ENCODE results near the gene INPP4A. TPM values are rescaled to one million over a fixed set of nuclear protein-coding genes. Genes with fewer than 3 reads are reported as not detected.

The INPP4A gene
- total and polyA plus RNA-seq, 9 of the 15 experiments (the other 6 are each of a cell fraction or from before 2014, with no cell fraction given), result 1.8 to 15.7 (median 8.3) TPM

DNA sequence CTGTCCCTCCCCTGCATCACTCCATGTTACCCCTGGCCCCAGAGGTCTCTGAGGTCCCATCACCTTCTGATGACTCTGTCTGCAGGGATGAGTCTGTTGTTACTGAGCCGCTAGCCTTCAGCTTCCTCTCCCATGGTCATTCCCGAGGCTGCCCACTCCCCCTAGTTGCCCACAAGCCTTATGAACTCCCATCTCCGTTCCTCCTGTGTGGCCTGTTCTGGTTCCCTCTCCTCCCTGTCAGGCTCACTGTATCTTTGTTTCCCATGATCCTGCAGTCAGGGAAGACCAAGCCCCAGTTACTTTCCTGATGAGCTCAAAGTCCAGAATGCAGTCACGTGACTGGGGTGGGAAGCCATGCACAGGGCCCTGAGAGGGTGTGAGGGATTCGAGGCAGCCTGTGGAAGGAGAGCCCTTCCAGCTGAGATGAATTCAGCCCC lies 39.5 kb downstream of the INPP4A start:
- ChIA-PET POLR2A (interaction anchor here (0.6 kb wide), 1 partner anchor 22 kb away, joined by 4 read pairs; no protein-coding TSS in a partner anchor), CTCF (ENCODE audit: low intra/inter-chr PET ratio) (no interaction called here)
- Histone ChIP-seq H4K20me1 (replicated peaks; ENCODE audit: control insufficient read depth, insufficient read depth, low read length) (peaks cover 40% of the 10 kb centered on the region), H3K27me3 (ENCODE audit: control insufficient read depth in 2 of 2, insufficient read depth in 2 of 2, low read length in 2 of 2) (no peaks in the 10 kb centered on the region), H3K9me3 (replicated peaks; ENCODE audit: control insufficient read depth, insufficient read depth, low read depth, low read length) (no peaks in the 10 kb centered on the region), H3K9ac (ENCODE audit: insufficient read depth in 1 of 2, low read depth in 2 of 2, low read length in 2 of 2) (no peak overlapping the region), H3K36me3 (ENCODE audit: control insufficient read depth, insufficient read depth, low read length) (no peaks in the 10 kb centered on the region), H2AFZ (ENCODE audit: low read depth, low read length) (no peak overlapping the region), H3K27ac (ENCODE audit: extremely low read depth, low read depth, low read length) (no peak overlapping the region), H3K79me2 (ENCODE audit: control insufficient read depth, insufficient read depth, low read length) (peaks cover 6% of the 10 kb centered on the region; the same call in 2 of the 3 replicates), H3K9me1 (ENCODE audit: control insufficient read depth, insufficient read depth, low read length) (peaks cover 7% of the 10 kb centered on the region), H3K4me1 (replicated peaks in 1 of 2; ENCODE audit: control insufficient read depth in 2 of 2, insufficient read depth in 2 of 2, low read length in 2 of 2) (peaks cover 0 to 9% of the 10 kb centered on the region in 2 experiments; a peak in 2 of 5 replicates), H3K4me3 (no peak overlapping the region), H3K4me2 (ENCODE audit: insufficient read depth, low read length) (no peak overlapping the region)
- in situ Hi-C loops (cut with MboI), result no loop called here
- no peak for DNase-seq (ENCODE audit: extremely low read depth in 1 of 4, low spot score in 3 of 4)
- intact Hi-C loops (cut with micrococcal nuclease), result no loop called here
- no peak for FAIRE-seq
- no TSS peak for BruUV-seq (replicated peaks)
- WGBS (ENCODE audit: insufficient coverage, low coverage, missing lambda C conversion rate), result 46% methylated on average over 3 of the region's 5 CpGs
- no peak for ATAC-seq
- no peak for TF ChIP-seq KLF16 (IDR thresholded peaks at IDR 0.05)
- TF ChIP-seq ZHX1 (conservative IDR thresholded peaks at IDR 0.05; ENCODE audit: low read length), result no peak
- peak; percentile 39; the same call in 1 of the 2 replicates for TF ChIP-seq CBFA2T2 (conservative IDR thresholded peaks at IDR 0.05)
- TF ChIP-seq ZBTB43 (CRISPR knock-in tag; IDR thresholded peaks at IDR 0.05), result no peak
- peak; percentile 81 for TF ChIP-seq RAD51 (IDR thresholded peaks at IDR 0.05; ENCODE audit: borderline replicate concordance, low read depth)
- no peak for TF ChIP-seq ZFPM2 (CRISPR knock-in tag; IDR thresholded peaks at IDR 0.05)
- no peak for TF ChIP-seq ARID3A (IDR thresholded peaks at IDR 0.05; ENCODE audit: borderline replicate concordance, low read depth, low read length)
- TF ChIP-seq, protein P1, sequence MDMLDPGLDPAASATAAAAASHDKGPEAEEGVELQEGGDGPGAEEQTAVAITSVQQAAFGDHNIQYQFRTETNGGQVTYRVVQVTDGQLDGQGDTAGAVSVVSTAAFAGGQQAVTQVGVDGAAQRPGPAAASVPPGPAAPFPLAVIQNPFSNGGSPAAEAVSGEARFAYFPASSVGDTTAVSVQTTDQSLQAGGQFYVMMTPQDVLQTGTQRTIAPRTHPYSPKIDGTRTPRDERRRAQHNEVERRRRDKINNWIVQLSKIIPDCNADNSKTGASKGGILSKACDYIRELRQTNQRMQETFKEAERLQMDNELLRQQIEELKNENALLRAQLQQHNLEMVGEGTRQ (CRISPR knock-in tag; IDR thresholded peaks at IDR 0.05), result peak; percentile 74
- no peak for TF ChIP-seq SRSF3 (IDR thresholded peaks at IDR 0.05; ENCODE audit: insufficient read depth, low read length)
- no peak for TF ChIP-seq MBD2 (IDR thresholded peaks at IDR 0.05; ENCODE audit: borderline replicate concordance, low read depth)
- TF ChIP-seq, protein P2, sequence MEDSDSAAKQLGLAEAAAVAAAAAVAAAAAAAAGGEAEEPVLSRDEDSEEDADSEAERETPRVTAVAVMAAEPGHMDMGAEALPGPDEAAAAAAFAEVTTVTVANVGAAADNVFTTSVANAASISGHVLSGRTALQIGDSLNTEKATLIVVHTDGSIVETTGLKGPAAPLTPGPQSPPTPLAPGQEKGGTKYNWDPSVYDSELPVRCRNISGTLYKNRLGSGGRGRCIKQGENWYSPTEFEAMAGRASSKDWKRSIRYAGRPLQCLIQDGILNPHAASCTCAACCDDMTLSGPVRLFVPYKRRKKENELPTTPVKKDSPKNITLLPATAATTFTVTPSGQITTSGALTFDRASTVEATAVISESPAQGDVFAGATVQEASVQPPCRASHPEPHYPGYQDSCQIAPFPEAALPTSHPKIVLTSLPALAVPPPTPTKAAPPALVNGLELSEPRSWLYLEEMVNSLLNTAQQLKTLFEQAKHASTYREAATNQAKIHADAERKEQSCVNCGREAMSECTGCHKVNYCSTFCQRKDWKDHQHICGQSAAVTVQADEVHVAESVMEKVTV (CRISPR knock-in tag; IDR thresholded peaks at IDR 0.05), result no peak
- no peak for TF ChIP-seq YY1 (IDR thresholded peaks at IDR 0.05; ENCODE audit: borderline replicate concordance in 1 of 3, control insufficient read depth in 1 of 3, extremely low read depth in 1 of 3, insufficient read depth in 3 of 3, insufficient read length in 1 of 3, insufficient replicate concordance in 2 of 3, low read depth in 1 of 3, low read length in 2 of 3)
- TF ChIP-seq ARHGAP35 (IDR thresholded peaks at IDR 0.05; ENCODE audit: partially characterized antibody), result no peak
- TF ChIP-seq HDAC2 (IDR thresholded peaks at IDR 0.05), result no peak
